GM12892 (cell line): ENCODE data around the gene SH3RF2.

ENCODE experiments used
- POLR2A ChIP-seq: IDR thresholded peaks from 2 replicates; pipeline ENCODE4 v1.6.1; 2011; ENCODE audit warnings: low read depth, low read length, control low read depth
- POLR2AphosphoS5 ChIP-seq: IDR thresholded peaks from 2 replicates; pipeline ENCODE4 v1.6.1; 2011; ENCODE audit warnings: low read depth, low read length, control low read depth
- TAF1 ChIP-seq: IDR thresholded peaks from 2 replicates; pipeline ENCODE4 v1.6.1; 2011; ENCODE audit warnings: low read depth, mild to moderate bottlenecking, control low read depth, low read length, borderline replicate concordance

- TF ChIP-seq POLR2A = no peak
- no peak for TF ChIP-seq TAF1
- TF ChIP-seq POLR2AphosphoS5 = no peak
Measured at GRCh38 chr5:145980718-145981117, 44.3 kb downstream of the SH3RF2 start.
